ENCODE results near the gene ATF6B. TPM values are rescaled to one million over a fixed set of nuclear protein-coding genes. Genes with fewer than 3 reads are reported as not detected.

Gene ATF6B
- total and polyA plus RNA-seq, 2 experiments from 2014 or later, result 24.9 to 26.1 TPM

GRCh38 chr6:32076321-32076809, 51.7 kb downstream of the ATF6B start:
- H2AFZ ChIP-seq, result no peak overlapping the region
- DNase-seq (ENCODE audit: low spot score) (no peak), ATAC-seq (no peak)
- H3K4me1 ChIP-seq (ENCODE audit: insufficient read depth), result no peaks in the 10 kb centered on the region; the same call in 1 of the 2 replicates
- TF ChIP-seq JUNB (IDR thresholded peaks at IDR 0.05; ENCODE audit: unreplicated experiment) (no peak), EZH2phosphoT487 (IDR thresholded peaks at IDR 0.05; ENCODE audit: unreplicated experiment) (no peak), ZNF331 (CRISPR knock-in tag; IDR thresholded peaks at IDR 0.05; ENCODE audit: low read depth) (no peak), ZNF114 (CRISPR knock-in tag; IDR thresholded peaks at IDR 0.05) (no peak), CREB1 (CRISPR knock-in tag; IDR thresholded peaks at IDR 0.05; ENCODE audit: low read depth) (no peak), STAT1 (IDR thresholded peaks at IDR 0.05; ENCODE audit: unreplicated experiment) (no peak)
- TF ChIP-seq, protein P1, sequence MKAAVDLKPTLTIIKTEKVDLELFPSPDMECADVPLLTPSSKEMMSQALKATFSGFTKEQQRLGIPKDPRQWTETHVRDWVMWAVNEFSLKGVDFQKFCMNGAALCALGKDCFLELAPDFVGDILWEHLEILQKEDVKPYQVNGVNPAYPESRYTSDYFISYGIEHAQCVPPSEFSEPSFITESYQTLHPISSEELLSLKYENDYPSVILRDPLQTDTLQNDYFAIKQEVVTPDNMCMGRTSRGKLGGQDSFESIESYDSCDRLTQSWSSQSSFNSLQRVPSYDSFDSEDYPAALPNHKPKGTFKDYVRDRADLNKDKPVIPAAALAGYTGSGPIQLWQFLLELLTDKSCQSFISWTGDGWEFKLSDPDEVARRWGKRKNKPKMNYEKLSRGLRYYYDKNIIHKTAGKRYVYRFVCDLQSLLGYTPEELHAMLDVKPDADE (IDR thresholded peaks at IDR 0.05), result no peak
- H3K27ac ChIP-seq (ENCODE audit: low read depth), result no peak overlapping the region
- no peaks in the 10 kb centered on the region for H4K20me1 ChIP-seq (replicated peaks; ENCODE audit: insufficient read depth)
- Mint-ChIP-seq H3K27me3 (ENCODE audit: insufficient read depth, low read depth, poor library complexity) (peaks cover 11% of the 10 kb centered on the region), H3K27ac (no peak overlapping the region), H3K9me3 (no peaks in the 10 kb centered on the region), H3K4me3 (no peak overlapping the region), H3K36me3 (ENCODE audit: low read depth) (no peaks in the 10 kb centered on the region; the same call in 2 of the 3 replicates), H3K4me1 (peaks cover 11% of the 10 kb centered on the region)
- no peaks in the 10 kb centered on the region for H3K36me3 ChIP-seq (ENCODE audit: insufficient read depth)
- H3K79me2 ChIP-seq (replicated peaks; ENCODE audit: insufficient read depth), result no peaks in the 10 kb centered on the region
- H3K27me3 ChIP-seq (ENCODE audit: insufficient read depth), result no peaks in the 10 kb centered on the region
- no peaks in the 10 kb centered on the region for H3F3A ChIP-seq (replicated peaks; ENCODE audit: low read depth)
- no peaks in the 10 kb centered on the region for H3K9me2 ChIP-seq (ENCODE audit: insufficient read depth)
- no peak overlapping the region for H3K4me2 ChIP-seq
- H3K4me3 ChIP-seq, result no peak overlapping the region

GRCh38 chr6:32075781-32076180, 52.3 kb downstream of the ATF6B start:
- Histone ChIP-seq H3K36me3 (ENCODE audit: insufficient read depth) (no peaks in the 10 kb centered on the region), H3K4me2 (no peak overlapping the region), H2AFZ (no peak overlapping the region), H3K4me3 (no peak overlapping the region), H3K79me2 (replicated peaks; ENCODE audit: insufficient read depth) (no peaks in the 10 kb centered on the region), H3K4me1 (ENCODE audit: insufficient read depth) (no peaks in the 10 kb centered on the region; the same call in 1 of the 2 replicates), H3F3A (replicated peaks; ENCODE audit: low read depth) (no peaks in the 10 kb centered on the region), H3K9me2 (ENCODE audit: insufficient read depth) (no peaks in the 10 kb centered on the region), H3K27ac (ENCODE audit: low read depth) (no peak overlapping the region), H4K20me1 (replicated peaks; ENCODE audit: insufficient read depth) (no peaks in the 10 kb centered on the region), H3K27me3 (ENCODE audit: insufficient read depth) (no peaks in the 10 kb centered on the region)
- Mint-ChIP-seq H3K27me3 (ENCODE audit: insufficient read depth, low read depth, poor library complexity) (peaks cover 11% of the 10 kb centered on the region), H3K36me3 (ENCODE audit: low read depth) (no peaks in the 10 kb centered on the region; the same call in 2 of the 3 replicates), H3K27ac (no peak overlapping the region), H3K4me1 (peaks cover 15% of the 10 kb centered on the region), H3K9me3 (no peaks in the 10 kb centered on the region), H3K4me3 (no peak overlapping the region)
- ATAC-seq, result no peak
- DNase-seq (ENCODE audit: low spot score), result no peak
- TF ChIP-seq NANOG (IDR thresholded peaks at IDR 0.05; ENCODE audit: borderline replicate concordance) (no peak), EZH2 (IDR thresholded peaks at IDR 0.05; ENCODE audit: low read depth, unreplicated experiment) (no peak), ZNF331 (CRISPR knock-in tag; IDR thresholded peaks at IDR 0.05; ENCODE audit: low read depth) (no peak), STAT1 (IDR thresholded peaks at IDR 0.05; ENCODE audit: unreplicated experiment) (no peak), CREB1 (CRISPR knock-in tag; IDR thresholded peaks at IDR 0.05; ENCODE audit: low read depth) (no peak), EZH2phosphoT487 (IDR thresholded peaks at IDR 0.05; ENCODE audit: unreplicated experiment) (no peak), POLR2AphosphoS5 (IDR thresholded peaks at IDR 0.05; ENCODE audit: low read depth) (no peak), JUNB (IDR thresholded peaks at IDR 0.05; ENCODE audit: unreplicated experiment) (no peak), ZNF114 (CRISPR knock-in tag; IDR thresholded peaks at IDR 0.05) (no peak)
- TF ChIP-seq, protein P1 (IDR thresholded peaks at IDR 0.05), result no peak
- TF ChIP-seq, protein P2, sequence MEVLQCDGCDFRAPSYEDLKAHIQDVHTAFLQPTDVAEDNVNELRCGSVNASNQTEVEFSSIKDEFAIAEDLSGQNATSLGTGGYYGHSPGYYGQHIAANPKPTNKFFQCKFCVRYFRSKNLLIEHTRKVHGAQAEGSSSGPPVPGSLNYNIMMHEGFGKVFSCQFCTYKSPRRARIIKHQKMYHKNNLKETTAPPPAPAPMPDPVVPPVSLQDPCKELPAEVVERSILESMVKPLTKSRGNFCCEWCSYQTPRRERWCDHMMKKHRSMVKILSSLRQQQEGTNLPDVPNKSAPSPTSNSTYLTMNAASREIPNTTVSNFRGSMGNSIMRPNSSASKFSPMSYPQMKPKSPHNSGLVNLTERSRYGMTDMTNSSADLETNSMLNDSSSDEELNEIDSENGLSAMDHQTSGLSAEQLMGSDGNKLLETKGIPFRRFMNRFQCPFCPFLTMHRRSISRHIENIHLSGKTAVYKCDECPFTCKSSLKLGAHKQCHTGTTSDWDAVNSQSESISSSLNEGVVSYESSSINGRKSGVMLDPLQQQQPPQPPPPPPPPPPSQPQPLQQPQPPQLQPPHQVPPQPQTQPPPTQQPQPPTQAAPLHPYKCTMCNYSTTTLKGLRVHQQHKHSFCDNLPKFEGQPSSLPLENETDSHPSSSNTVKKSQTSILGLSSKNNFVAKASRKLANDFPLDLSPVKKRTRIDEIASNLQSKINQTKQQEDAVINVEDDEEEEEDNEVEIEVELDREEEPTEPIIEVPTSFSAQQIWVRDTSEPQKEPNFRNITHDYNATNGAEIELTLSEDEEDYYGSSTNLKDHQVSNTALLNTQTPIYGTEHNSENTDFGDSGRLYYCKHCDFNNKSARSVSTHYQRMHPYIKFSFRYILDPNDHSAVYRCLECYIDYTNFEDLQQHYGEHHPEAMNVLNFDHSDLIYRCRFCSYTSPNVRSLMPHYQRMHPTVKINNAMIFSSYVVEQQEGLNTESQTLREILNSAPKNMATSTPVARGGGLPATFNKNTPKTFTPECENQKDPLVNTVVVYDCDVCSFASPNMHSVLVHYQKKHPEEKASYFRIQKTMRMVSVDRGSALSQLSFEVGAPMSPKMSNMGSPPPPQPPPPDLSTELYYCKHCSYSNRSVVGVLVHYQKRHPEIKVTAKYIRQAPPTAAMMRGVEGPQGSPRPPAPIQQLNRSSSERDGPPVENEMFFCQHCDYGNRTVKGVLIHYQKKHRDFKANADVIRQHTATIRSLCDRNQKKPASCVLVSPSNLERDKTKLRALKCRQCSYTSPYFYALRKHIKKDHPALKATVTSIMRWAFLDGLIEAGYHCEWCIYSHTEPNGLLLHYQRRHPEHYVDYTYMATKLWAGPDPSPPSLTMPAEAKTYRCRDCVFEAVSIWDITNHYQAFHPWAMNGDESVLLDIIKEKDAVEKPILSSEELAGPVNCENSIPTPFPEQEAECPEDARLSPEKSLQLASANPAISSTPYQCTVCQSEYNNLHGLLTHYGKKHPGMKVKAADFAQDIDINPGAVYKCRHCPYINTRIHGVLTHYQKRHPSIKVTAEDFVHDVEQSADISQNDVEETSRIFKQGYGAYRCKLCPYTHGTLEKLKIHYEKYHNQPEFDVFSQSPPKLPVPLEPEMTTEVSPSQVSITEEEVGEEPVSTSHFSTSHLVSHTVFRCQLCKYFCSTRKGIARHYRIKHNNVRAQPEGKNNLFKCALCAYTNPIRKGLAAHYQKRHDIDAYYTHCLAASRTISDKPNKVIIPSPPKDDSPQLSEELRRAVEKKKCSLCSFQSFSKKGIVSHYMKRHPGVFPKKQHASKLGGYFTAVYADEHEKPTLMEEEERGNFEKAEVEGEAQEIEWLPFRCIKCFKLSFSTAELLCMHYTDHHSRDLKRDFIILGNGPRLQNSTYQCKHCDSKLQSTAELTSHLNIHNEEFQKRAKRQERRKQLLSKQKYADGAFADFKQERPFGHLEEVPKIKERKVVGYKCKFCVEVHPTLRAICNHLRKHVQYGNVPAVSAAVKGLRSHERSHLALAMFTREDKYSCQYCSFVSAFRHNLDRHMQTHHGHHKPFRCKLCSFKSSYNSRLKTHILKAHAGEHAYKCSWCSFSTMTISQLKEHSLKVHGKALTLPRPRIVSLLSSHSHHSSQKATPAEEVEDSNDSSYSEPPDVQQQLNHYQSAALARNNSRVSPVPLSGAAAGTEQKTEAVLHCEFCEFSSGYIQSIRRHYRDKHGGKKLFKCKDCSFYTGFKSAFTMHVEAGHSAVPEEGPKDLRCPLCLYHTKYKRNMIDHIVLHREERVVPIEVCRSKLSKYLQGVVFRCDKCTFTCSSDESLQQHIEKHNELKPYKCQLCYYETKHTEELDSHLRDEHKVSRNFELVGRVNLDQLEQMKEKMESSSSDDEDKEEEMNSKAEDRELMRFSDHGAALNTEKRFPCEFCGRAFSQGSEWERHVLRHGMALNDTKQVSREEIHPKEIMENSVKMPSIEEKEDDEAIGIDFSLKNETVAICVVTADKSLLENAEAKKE (CRISPR knock-in tag; IDR thresholded peaks at IDR 0.05), result no peak

Measured in GM23338 (cell line).